H1 (cell line): Measurements from ENCODE around the gene HIGD2B. TPM values are rescaled to one million over a fixed set of nuclear protein-coding genes. Genes with fewer than 3 reads are reported as not detected.
"Not testable (repeated sequence)": the region's sequence is repeated elsewhere in the genome, so short reads cannot be mapped to it uniquely, and the experiment has no call there.

Experiments
- CTCF ChIA-PET: fragments of 300-600 bp; sonication (Branson Sonifier 250); formaldehyde crosslinking; loops from one replicate; lab custom pipeline; 2021; ENCODE audit not compliant: partially characterized antibody; lab: Charles Lee
- POLR2A ChIA-PET: fragments of 300-600 bp; sonication (Branson Sonifier 250); formaldehyde crosslinking; loops from one replicate; lab custom pipeline; 2021; ENCODE audit warnings: inconsistent platforms; ENCODE audit not compliant: partially characterized antibody; lab: Charles Lee
- DNase-seq, 2 experiments: peaks; one replicate each; pipeline versions ENCODE4 v3.0.0 to v3.0.0-alpha.2; 2010 to 2022; ENCODE audit warnings: low spot score in 2 of 2, low read depth in 1 of 2, mixed read lengths in 1 of 2
- FAIRE-seq: peaks from 2 replicates; lab custom pipeline; 2011; peaks lifted over from hg19 to GRCh38; lab: Jason Lieb, UNC
- H2AFZ ChIP-seq: 2 replicates; pipeline ENCODE4 v1.8.1; 2012; ENCODE audit warnings: low read length, inconsistent platforms
- H2AK5ac ChIP-seq: 2 replicates; pipeline ENCODE4 v1.6.1; 2013; ENCODE audit warnings: low read depth, low read length
- H2BK120ac ChIP-seq: replicated peaks from 2 replicates; pipeline ENCODE3; 2013; ENCODE audit warnings: low read depth, low read length, inconsistent platforms
- H2BK12ac ChIP-seq: 2 replicates; pipeline ENCODE4 v1.6.1; 2013; ENCODE audit warnings: low read depth, low read length
- H2BK15ac ChIP-seq: 2 replicates; pipeline ENCODE4 v1.6.1; 2013; ENCODE audit warnings: low read length
- H2BK20ac ChIP-seq: 2 replicates; pipeline ENCODE4 v1.6.1; 2013; ENCODE audit warnings: low read length
- H2BK5ac ChIP-seq: 2 replicates; pipeline ENCODE4 v1.6.1; 2013; ENCODE audit warnings: low read depth, low read length
- H3K14ac ChIP-seq: 2 replicates; pipeline ENCODE4 v1.6.1; 2013; ENCODE audit warnings: inconsistent platforms; ENCODE audit not compliant: insufficient read length
- H3K18ac ChIP-seq: 2 replicates; pipeline ENCODE4 v1.6.1; 2013; ENCODE audit warnings: low read length; ENCODE audit errors: extremely low read depth
- H3K23ac ChIP-seq: 2 replicates; pipeline ENCODE4 v1.6.1; 2013; ENCODE audit warnings: inconsistent platforms; ENCODE audit not compliant: insufficient read length
- H3K23me2 ChIP-seq: 2 replicates; pipeline ENCODE4 v1.6.1; 2013; ENCODE audit warnings: low read depth, low read length
- H3K27ac ChIP-seq: 2 replicates; pipeline ENCODE4 v1.6.1; 2011; ENCODE audit warnings: low read depth, low read length, inconsistent platforms
- H3K27me3 ChIP-seq, 4 experiments: replicated peaks in 1 of 4; 1 replicate in 1 of 4; 2 replicates in 3 of 4; pipeline versions ENCODE4 v1.6.1 to v1.8.1; 2011 to 2013; ENCODE audit warnings: low read length in 3 of 4, mild to moderate bottlenecking in 3 of 4, inconsistent platforms in 2 of 4, mixed read lengths in 2 of 4, moderate library complexity in 1 of 4; ENCODE audit not compliant: control insufficient read depth in 3 of 4, insufficient read depth in 3 of 4; ENCODE audit errors: extremely low read depth in 1 of 4
- H3K36me3 ChIP-seq, 4 experiments: 2 replicates each; pipeline versions ENCODE4 v1.6.1 to v1.8.1; 2011 to 2013; ENCODE audit warnings: mild to moderate bottlenecking in 4 of 4, low read length in 3 of 4, moderate library complexity in 2 of 4, control low read depth in 1 of 4, inconsistent platforms in 1 of 4; ENCODE audit not compliant: insufficient read depth in 4 of 4, control insufficient read depth in 2 of 4
- H3K4ac ChIP-seq: replicated peaks from 2 replicates; pipeline ENCODE3; 2013; ENCODE audit warnings: low read length, low read depth, mixed read lengths, inconsistent platforms; ENCODE audit not compliant: insufficient read length
- H3K4me1 ChIP-seq, 4 experiments: replicated peaks in 1 of 4; 1 replicate in 1 of 4; 2 replicates in 3 of 4; pipeline versions ENCODE4 v1.6.1 to v1.8.1; 2011 to 2013; ENCODE audit warnings: low read length in 3 of 4, inconsistent platforms in 2 of 4, mixed read lengths in 1 of 4; ENCODE audit not compliant: insufficient read depth in 4 of 4, control insufficient read depth in 3 of 4
- H3K4me2 ChIP-seq, 2 experiments: 2 replicates each; pipeline versions ENCODE4 v1.6.1 to v1.8.1; 2011 to 2013; ENCODE audit warnings: low read depth in 2 of 2, low read length in 2 of 2, control low read depth in 1 of 2, inconsistent platforms in 1 of 2, mild to moderate bottlenecking in 1 of 2; ENCODE audit not compliant: insufficient read depth in 1 of 2
- H3K4me3 ChIP-seq, 4 experiments: fragments of 200-600, 300-600 bp in 1 of 4; sonication (generic), shearing (Covaris generic), sonication (Bioruptor Twin) in 1 of 4; 2 replicates each; pipeline versions ENCODE4 v1.5.1 to v1.8.1; 2011 to 2016; ENCODE audit warnings: low read length in 4 of 4, low read depth in 3 of 4, control low read depth in 2 of 4, inconsistent platforms in 2 of 4, mild to moderate bottlenecking in 2 of 4, mixed read lengths in 1 of 4, moderate library complexity in 1 of 4; ENCODE audit not compliant: insufficient read depth in 2 of 4; ENCODE audit errors: extremely low read depth in 1 of 4
- H3K56ac ChIP-seq: replicated peaks from 2 replicates; pipeline ENCODE3; 2013; ENCODE audit warnings: low read depth, mild to moderate bottlenecking, mixed read lengths, low read length, inconsistent platforms; ENCODE audit not compliant: insufficient read length
- H3K79me1 ChIP-seq: 2 replicates; pipeline ENCODE4 v1.6.1; 2013; ENCODE audit warnings: low read depth, low read length, control low read depth
- H3K79me2 ChIP-seq, 2 experiments: 2 replicates each; pipeline versions ENCODE4 v1.6.1 to v1.8.1; 2012 to 2013; ENCODE audit warnings: low read length in 2 of 2, mild to moderate bottlenecking in 2 of 2, inconsistent platforms in 1 of 2; ENCODE audit not compliant: insufficient read depth in 2 of 2, control insufficient read depth in 1 of 2
- H3K9ac ChIP-seq, 4 experiments: replicated peaks in 1 of 4; 1 replicate in 1 of 4; 2 replicates in 3 of 4; pipeline versions ENCODE4 v1.6.1 to v1.8.1; 2011 to 2013; ENCODE audit warnings: low read depth in 3 of 4, low read length in 3 of 4, control low read depth in 2 of 4, mild to moderate bottlenecking in 2 of 4, moderate library complexity in 2 of 4, inconsistent platforms in 1 of 4; ENCODE audit errors: extremely low read depth in 1 of 4
- H3K9me3 ChIP-seq, 2 experiments: 2 replicates each; pipeline versions ENCODE4 v1.6.1 to v1.8.1; 2012 to 2013; ENCODE audit warnings: mild to moderate bottlenecking in 2 of 2, moderate library complexity in 2 of 2, control low read depth in 1 of 2, inconsistent platforms in 1 of 2, low read depth in 1 of 2, low read length in 1 of 2, mixed read lengths in 1 of 2; ENCODE audit not compliant: insufficient read depth in 2 of 2
- H4K20me1 ChIP-seq, 2 experiments: replicated peaks in 1 of 2; 2 replicates each; pipeline versions ENCODE3 to v1.8.1; 2011 to 2013; ENCODE audit warnings: inconsistent platforms in 2 of 2, low read length in 2 of 2, mild to moderate bottlenecking in 1 of 2; ENCODE audit not compliant: insufficient read depth in 2 of 2, control insufficient read depth in 1 of 2
- H4K5ac ChIP-seq: 2 replicates; pipeline ENCODE4 v1.6.1; 2013; ENCODE audit warnings: low read length, low read depth, mixed read lengths, inconsistent platforms; ENCODE audit not compliant: insufficient read length
- H4K8ac ChIP-seq: 2 replicates; pipeline ENCODE4 v1.8.0; 2013; ENCODE audit warnings: mild to moderate bottlenecking, moderate library complexity, low read length, inconsistent platforms; ENCODE audit not compliant: insufficient read depth; ENCODE audit errors: extremely low read depth
- H4K91ac ChIP-seq: replicated peaks from 2 replicates; pipeline ENCODE3; 2013; ENCODE audit warnings: low read length, mixed read lengths, inconsistent platforms; ENCODE audit not compliant: insufficient read length
- WGBS, 2 experiments: shearing (Covaris generic) in 1 of 2; methylation state at CpG; one replicate each; pipeline versions ENCODE4 v1.1.6 to v1.1.7; 2013 to 2015; ENCODE audit warnings: low lambda C conversion rate in 2 of 2, mixed read lengths in 2 of 2, inconsistent platforms in 1 of 2, low coverage in 1 of 2, missing lambda C conversion rate in 1 of 2; ENCODE audit not compliant: insufficient replicate concordance in 2 of 2, insufficient coverage in 1 of 2, insufficient read length in 1 of 2; ENCODE audit errors: extremely low coverage in 1 of 2, missing lambda C conversion rate in 1 of 2; 5-methylcytosine and 5-hydroxymethylcytosine counted together
- polyA plus RNA-seq, 7 experiments: library from polyadenylated mRNA; depleted of rRNA in 3 of 7; stranded (reverse) in 5 of 7; unstranded in 2 of 7; fragments of >200 nt in 5 of 7; fragments of 200-250 nt in 2 of 7; gene quantifications; 1 replicate in 5 of 7; 2 replicates in 1 of 7; 4 replicates in 1 of 7; pipeline versions ENCODE4 v1.2.1 to v1.2.3, GENCODE V29; 2011 to 2013; ENCODE audit warnings: missing spikeins in 2 of 7, mixed read lengths in 2 of 7
- total RNA-seq: library from RNA; stranded (reverse); fragmentation: NEBNext Ultra II Directional; extraction: Animal tissue kit (Norgen Biotek cat#: 25700); gene quantifications from 2 replicates; pipeline ENCODE4 v1.2.1, GENCODE V29; 2021

HIGD2B gene
- total and polyA plus RNA-seq, 2 of the 8 experiments (the other 6 are each of a cell fraction or from before 2014, with no cell fraction given), result not detected

DNA sequence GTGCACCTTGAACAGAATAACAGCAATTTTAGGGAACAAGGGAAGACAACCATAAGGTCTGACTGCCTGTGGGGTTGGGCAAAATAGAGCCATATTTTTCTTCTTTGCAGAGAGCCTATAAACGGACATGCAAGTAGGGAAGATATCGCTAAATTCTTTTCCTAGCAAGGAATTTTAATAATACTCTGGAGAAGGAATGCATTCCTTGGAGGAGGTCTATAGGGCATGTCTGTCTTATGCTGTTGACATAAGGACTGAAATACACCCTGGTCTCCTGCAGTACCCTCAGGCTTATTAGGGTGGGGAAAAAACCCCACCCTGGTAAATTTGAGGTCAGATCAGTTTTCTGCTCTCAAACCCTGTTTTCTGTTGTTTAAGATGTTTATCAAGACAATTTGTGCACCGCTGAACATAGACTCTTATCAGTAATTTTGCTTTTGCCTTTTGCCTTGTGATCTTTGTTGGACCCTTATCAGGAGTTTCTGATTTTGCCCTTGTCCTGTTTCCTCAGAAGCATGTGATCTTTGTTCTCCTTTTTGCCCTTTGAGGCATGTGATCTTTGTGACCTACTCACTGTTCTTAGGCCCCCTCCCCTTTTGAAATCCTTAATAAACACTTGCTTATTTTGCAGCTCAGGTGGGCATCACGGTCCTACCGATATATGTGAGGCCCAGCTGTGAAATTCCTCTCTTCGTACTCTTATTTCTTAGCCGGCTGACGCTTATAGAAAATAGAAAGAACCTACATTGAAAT, 22.7 kb upstream of the HIGD2B start:
- not testable (repeated sequence) for H3K4me2 ChIP-seq, H3K79me2 ChIP-seq, H3K9me3 ChIP-seq, H4K91ac ChIP-seq, H2BK12ac ChIP-seq, H3K18ac ChIP-seq, H2BK120ac ChIP-seq, H2BK5ac ChIP-seq, DNase-seq, H2AFZ ChIP-seq, H3K4me3 ChIP-seq, H3K79me1 ChIP-seq, H4K5ac ChIP-seq, H3K23ac ChIP-seq, H2AK5ac ChIP-seq, H4K20me1 ChIP-seq, H2BK15ac ChIP-seq, H3K27me3 ChIP-seq, H3K36me3 ChIP-seq, H3K23me2 ChIP-seq, H3K14ac ChIP-seq, H3K4me1 ChIP-seq, H3K56ac ChIP-seq, H2BK20ac ChIP-seq, H3K27ac ChIP-seq, H3K4ac ChIP-seq, FAIRE-seq, H4K8ac ChIP-seq, H3K9ac ChIP-seq
- POLR2A ChIA-PET, result interaction anchor here (1.2 to 1.7 kb wide), 2 partner anchors 11 to 13 kb away, joined by 3 to 5 read pairs; no protein-coding TSS in a partner anchor
- WGBS, 2 experiments, result 93% methylated on average over 8 of the region's 8 CpGs; no CpG with 5 or more reads in 1 of the 2 experiments
- CTCF ChIA-PET, result interaction anchor here (1.2 to 1.6 kb wide), 2 partner anchors 8 to 13 kb away, joined by 4 to 5 read pairs; no protein-coding TSS in a partner anchor
